OCI-LY7 (cell line): ENCODE data around the gene SOX8. TPM values are rescaled to one million over a fixed set of nuclear protein-coding genes. Genes with fewer than 3 reads are reported as not detected.

ENCODE experiments used
- BruUV-seq: library from RNA; stranded (reverse); fragments of 400-500 nt; replicated peaks from 2 replicates; lab custom pipeline; 2021; lab: Mats Ljungman, UMichigan
- CTCF ChIA-PET: fragments of 300-600 bp; sonication (Branson Sonifier 250); formaldehyde crosslinking; loops from one replicate; lab custom pipeline; 2022; ENCODE audit warnings: antibody characterized with exemption; ENCODE audit not compliant: unreplicated experiment; lab: Charles Lee
- POLR2A ChIA-PET: fragments of 300-600 bp; sonication (Branson Sonifier 250); formaldehyde crosslinking; loops from one replicate; lab custom pipeline; 2022; ENCODE audit warnings: antibody characterized with exemption; lab: Charles Lee
- DNase-seq: peaks from one replicate; pipeline ENCODE4 v3.0.0-alpha.2; 2015; ENCODE audit warnings: low spot score
- H2AFZ ChIP-seq: fragments of 200-600 bp; sonication (generic), shearing (Covaris generic); 2 replicates; pipeline ENCODE4 v1.6.1; 2014; ENCODE audit warnings: mild to moderate bottlenecking, antibody characterized with exemption, low read length, moderate library complexity
- H3K27ac ChIP-seq: fragments of 200-600 bp; sonication (generic); 2 replicates; pipeline ENCODE4 v1.5.1; 2014; ENCODE audit warnings: mixed run types, low read depth, mild to moderate bottlenecking, moderate library complexity, low read length, inconsistent platforms; ENCODE audit not compliant: poor library complexity, severe bottlenecking
- H3K36me3 ChIP-seq: fragments of 200-600 bp; sonication (generic); 2 replicates; pipeline ENCODE4 v1.6.1; 2014; ENCODE audit warnings: mild to moderate bottlenecking, antibody characterized with exemption, low read length, moderate library complexity, mixed read lengths; ENCODE audit not compliant: insufficient read depth
- H3K4me1 ChIP-seq: fragments of 200-600 bp; sonication (generic); 2 replicates; pipeline ENCODE4 v1.5.1; 2014; ENCODE audit warnings: mild to moderate bottlenecking, low read length; ENCODE audit not compliant: insufficient read depth, poor library complexity, severe bottlenecking
- H3K4me2 ChIP-seq: fragments of 200-600 bp; sonication (generic); 2 replicates; pipeline ENCODE4 v1.6.1; 2014; ENCODE audit warnings: mild to moderate bottlenecking, low read length
- H3K4me3 ChIP-seq: fragments of 200-600 bp; sonication (generic); 2 replicates; pipeline ENCODE4 v1.5.1; 2014; ENCODE audit warnings: mild to moderate bottlenecking, low read depth, low read length; ENCODE audit not compliant: poor library complexity, severe bottlenecking
- H3K79me2 ChIP-seq: fragments of 200-600 bp; sonication (generic); 2 replicates; pipeline ENCODE4 v1.6.1; 2016; ENCODE audit warnings: low read depth, mild to moderate bottlenecking, low read length, moderate library complexity, mixed read lengths; ENCODE audit not compliant: insufficient read depth
- H3K9me2 ChIP-seq: fragments of 200-600 bp; sonication (generic); 2 replicates; pipeline ENCODE4 v1.6.1; 2016; ENCODE audit warnings: mild to moderate bottlenecking, low read length, mixed read lengths; ENCODE audit not compliant: insufficient read depth
- H3K9me3 ChIP-seq: fragments of 200-600 bp; sonication (generic); 2 replicates; pipeline ENCODE4 v1.6.1; 2014; ENCODE audit warnings: mild to moderate bottlenecking, mixed run types, low read length, mixed read lengths
- H4K20me1 ChIP-seq: fragments of 200-600 bp; sonication (generic); 2 replicates; pipeline ENCODE4 v1.6.1; 2014; ENCODE audit warnings: mild to moderate bottlenecking, antibody characterized with exemption, low read length, moderate library complexity, mixed read lengths; ENCODE audit not compliant: insufficient read depth
- CTCF ChIP-seq: fragments of 200-600 bp; sonication (generic); conservative IDR thresholded peaks from 2 replicates; pipeline ENCODE4 v1.5.1; 2014; ENCODE audit warnings: mild to moderate bottlenecking, antibody characterized with exemption, low read length, moderate library complexity, mixed read lengths
- EZH2phosphoT487 ChIP-seq: fragments of 200-600 bp; sonication (generic); IDR thresholded peaks from 2 replicates; pipeline ENCODE4 v1.6.1; 2018; ENCODE audit warnings: low read depth, borderline replicate concordance, mild to moderate bottlenecking, mixed run types, antibody characterized with exemption, low read length, moderate library complexity, mixed read lengths
- intact Hi-C: fragments of 100-400 bp; cut with micrococcal nuclease; formaldehyde crosslinking; loops from one replicate; pipeline ENCODE4 v1.10.0; 2022; ENCODE audit not compliant: unreplicated experiment
- total RNA-seq, 2 experiments: library from RNA; depleted of rRNA in 1 of 2; stranded (reverse); fragments of >200 nt in 1 of 2; shearing (Covaris generic) in 1 of 2; gene quantifications; 2 replicates each; pipeline ENCODE4 v1.2.3, GENCODE V29; 2014 to 2022

The SOX8 gene
- total RNA-seq, 2 experiments from 2014 or later: 0.85 to 2.4 TPM

GRCh38 chr16:975291-975690, 6.3 kb upstream of the SOX8 start:
- Histone ChIP-seq H3K4me3 (no peak overlapping the region), H3K9me2 (no peaks in the 10 kb centered on the region), H3K36me3 (no peaks in the 10 kb centered on the region), H4K20me1 (no peaks in the 10 kb centered on the region), H2AFZ (no peak overlapping the region), H3K4me2 (peak overlapping the region; percentile 61; the same call in 1 of the 2 replicates), H3K4me1 (peaks cover 41% of the 10 kb centered on the region), H3K27ac (peak overlapping the region; percentile 89), H3K79me2 (no peaks in the 10 kb centered on the region), H3K9me3 (no peaks in the 10 kb centered on the region)
- ChIA-PET CTCF (no interaction called here), POLR2A (no interaction called here)
- BruUV-seq: no TSS peak
- TF ChIP-seq CTCF (no peak), EZH2phosphoT487 (no peak)
- no peak for DNase-seq
- intact Hi-C loops: no loop called here

- TF ChIP-seq CTCF (no peak), EZH2phosphoT487 (no peak)
- Histone ChIP-seq H3K4me2 (no peak overlapping the region), H3K9me3 (no peaks in the 10 kb centered on the region), H3K4me3 (no peak overlapping the region), H3K27ac (no peak overlapping the region), H3K9me2 (no peaks in the 10 kb centered on the region), H3K36me3 (no peaks in the 10 kb centered on the region), H3K79me2 (no peaks in the 10 kb centered on the region), H2AFZ (no peak overlapping the region), H4K20me1 (no peaks in the 10 kb centered on the region), H3K4me1 (peaks cover 36% of the 10 kb centered on the region)
- DNase-seq: no peak
- intact Hi-C loops: no loop called here
- POLR2A ChIA-PET: no interaction called here
- CTCF ChIA-PET: interaction anchor here (0.6 kb wide), 1 partner anchor 260 kb away, joined by 3 read pairs; no protein-coding TSS in a partner anchor
- no TSS peak for BruUV-seq
Observed at GRCh38 chr16:976389-976931, 5.1 kb upstream of the SOX8 start.

GRCh38 chr16:977081-977701, 4.4 kb upstream of the SOX8 start:
- no peaks in the 10 kb centered on the region for H3K9me2 ChIP-seq
- POLR2A ChIA-PET: no interaction called here
- H2AFZ ChIP-seq: no peak overlapping the region
- peaks cover 34% of the 10 kb centered on the region for H3K4me1 ChIP-seq
- H3K27ac ChIP-seq: no peak overlapping the region
- H3K4me3 ChIP-seq: no peak overlapping the region
- no peaks in the 10 kb centered on the region for H3K9me3 ChIP-seq
- CTCF ChIA-PET: no interaction called here
- no peak for DNase-seq
- no peaks in the 10 kb centered on the region for H4K20me1 ChIP-seq
- BruUV-seq: no TSS peak
- H3K79me2 ChIP-seq: no peaks in the 10 kb centered on the region
- TF ChIP-seq EZH2phosphoT487 (no peak), CTCF (no peak)
- intact Hi-C loops: no loop called here
- H3K4me2 ChIP-seq: no peak overlapping the region
- no peaks in the 10 kb centered on the region for H3K36me3 ChIP-seq
